B cell (primary cell): ENCODE results near the gene ELFN2. TPM values are rescaled to one million over a fixed set of nuclear protein-coding genes. Genes with fewer than 3 reads are reported as not detected.

ENCODE experiments used
- ATAC-seq: fragments of 200-7000 bp; cut with Tn5 transposase; one replicate; pipeline ENCODE4 v1.10.0; 2021; ENCODE audit warnings: low read depth, mild to moderate bottlenecking, moderate number of reproducible peaks, moderate library complexity
- CTCF ChIA-PET: fragments of 350-600 bp; sonication (Branson Sonifier 250); formaldehyde crosslinking; loops from one replicate; lab custom pipeline; 2021; ENCODE audit warnings: antibody characterized with exemption, inconsistent platforms; lab: Charles Lee
- POLR2A ChIA-PET: fragments of 350-600 bp; sonication (Branson Sonifier 250); formaldehyde crosslinking; loops from one replicate; lab custom pipeline; 2021; ENCODE audit warnings: antibody characterized with exemption; lab: Charles Lee
- DNase-seq: peaks from one replicate; pipeline ENCODE4 v3.0.0; 2013
- H2AFZ ChIP-seq: 2 replicates; pipeline ENCODE4 v1.6.1; 2012; ENCODE audit warnings: mild to moderate bottlenecking, low read depth, low read length; ENCODE audit not compliant: insufficient read depth, poor library complexity, severe bottlenecking
- H3K27ac ChIP-seq, 2 donors: 1 replicate in 1 of 2; 2 replicates in 1 of 2; pipeline ENCODE4 v1.5.1; 2012 to 2013; ENCODE audit warnings: low read length in 2 of 2, mild to moderate bottlenecking in 2 of 2, moderate library complexity in 1 of 2
- H3K27me3 ChIP-seq, 4 experiments: fragments of 200-600 bp in 1 of 4; sonication (generic) in 1 of 4; replicated peaks in 1 of 4; 1 replicate in 2 of 4; 2 replicates in 2 of 4; pipeline versions ENCODE4 v1.6.1 to v1.7.0; 2013 to 2016; ENCODE audit warnings: low read length in 3 of 4, mild to moderate bottlenecking in 2 of 4, mixed read lengths in 1 of 4, moderate library complexity in 1 of 4; ENCODE audit not compliant: insufficient read depth in 4 of 4, control insufficient read depth in 3 of 4; ENCODE audit errors: control extremely low read depth in 1 of 4
- H3K36me3 ChIP-seq, 2 experiments: replicated peaks in 1 of 2; 1 replicate in 1 of 2; 2 replicates in 1 of 2; pipeline versions ENCODE4 v1.6.1 to v1.7.1; 2013; ENCODE audit warnings: low read length in 1 of 2; ENCODE audit not compliant: insufficient read depth in 2 of 2, control insufficient read depth in 1 of 2; ENCODE audit errors: control extremely low read depth in 1 of 2, extremely low read depth in 1 of 2
- H3K4me1 ChIP-seq, 2 donors: fragments of 200-600 bp in 1 of 2; sonication (generic) in 1 of 2; 1 replicate in 1 of 2; 2 replicates in 1 of 2; pipeline versions ENCODE4 v1.5.1 to v1.6.1; 2013 to 2017; ENCODE audit warnings: low read length in 2 of 2; ENCODE audit not compliant: control insufficient read depth in 2 of 2, insufficient read depth in 2 of 2
- H3K4me2 ChIP-seq: replicated peaks from 2 replicates; pipeline ENCODE3; 2012; ENCODE audit warnings: mild to moderate bottlenecking, low read depth, low read length; ENCODE audit not compliant: poor library complexity, severe bottlenecking
- H3K4me3 ChIP-seq, 5 experiments: fragments of 200-600 bp in 1 of 5; sonication (generic) in 1 of 5; 1 replicate in 3 of 5; 2 replicates in 2 of 5; pipeline versions ENCODE4 v1.5.1 to v1.7.0; 2011 to 2016; ENCODE audit warnings: low read length in 4 of 5, mild to moderate bottlenecking in 4 of 5, low read depth in 2 of 5, control low read depth in 1 of 5, moderate library complexity in 1 of 5; ENCODE audit not compliant: insufficient read depth in 1 of 5; ENCODE audit errors: control extremely low read depth in 1 of 5, extremely low read depth in 1 of 5
- H3K79me2 ChIP-seq: fragments of 200-600 bp; sonication (generic); one replicate; pipeline ENCODE4 v1.6.0; 2016; ENCODE audit warnings: low read length; ENCODE audit not compliant: control insufficient read depth, insufficient read depth
- H3K9ac ChIP-seq: fragments of 200-600 bp; sonication (generic); 2 replicates; pipeline ENCODE4 v1.6.1; 2017; ENCODE audit warnings: mild to moderate bottlenecking, low read length, moderate library complexity
- H3K9me3 ChIP-seq, 3 donors: one replicate each; pipeline versions ENCODE4 v1.6.1 to v1.7.1; 2013; ENCODE audit warnings: low read length in 2 of 3; ENCODE audit not compliant: control insufficient read depth in 2 of 3, insufficient read depth in 1 of 3; ENCODE audit errors: control extremely low read depth in 1 of 3
- H4K20me1 ChIP-seq: 2 replicates; pipeline ENCODE4 v1.6.0; 2012; ENCODE audit warnings: mild to moderate bottlenecking, low read length; ENCODE audit not compliant: insufficient read depth, control insufficient read depth, poor library complexity, severe bottlenecking
- H3K27ac Mint-ChIP-seq: one replicate; pipeline ENCODE4 v1.8.0; 2021; ENCODE audit warnings: mixed read lengths
- H3K27me3 Mint-ChIP-seq: one replicate; pipeline ENCODE4 v1.8.0; 2021; ENCODE audit warnings: mixed read lengths
- H3K4me1 Mint-ChIP-seq: one replicate; pipeline ENCODE4 v1.8.0; 2021; ENCODE audit warnings: mixed read lengths
- H3K4me3 Mint-ChIP-seq: one replicate; pipeline ENCODE4 v1.8.0; 2021; ENCODE audit warnings: mixed read lengths
- H3K9me3 Mint-ChIP-seq: one replicate; pipeline ENCODE4 v1.8.0; 2022; ENCODE audit warnings: mixed read lengths; ENCODE audit not compliant: insufficient read depth
- EZH2 ChIP-seq: IDR thresholded peaks from 2 replicates; pipeline ENCODE4 v1.6.1; 2012; ENCODE audit warnings: borderline replicate concordance, low read depth, mild to moderate bottlenecking, moderate library complexity, low read length; ENCODE audit not compliant: insufficient read depth, poor library complexity, severe bottlenecking
- WGBS: methylation state at CpG from one replicate; pipeline ENCODE4 v1.1.5; 2013; ENCODE audit warnings: missing lambda C conversion rate; ENCODE audit not compliant: insufficient coverage; 5-methylcytosine and 5-hydroxymethylcytosine counted together
- intact Hi-C: fragments of 100-400 bp; cut with micrococcal nuclease; formaldehyde crosslinking; loops from one replicate; pipeline ENCODE4 v1.10.0; 2022
- polyA plus RNA-seq: library from polyadenylated mRNA; depleted of rRNA; stranded (reverse); fragments of >200 nt; gene quantifications from 2 replicates; pipeline ENCODE4 v1.2.3, GENCODE V29; 2012
- total RNA-seq, 2 donors: library from RNA; stranded (reverse); fragments of 120-200 nt in 1 of 2; gene quantifications; 1 replicate in 1 of 2; 2 replicates in 1 of 2; pipeline versions ENCODE4 v1.2.3 to v1.2.4, GENCODE V29; 2013 to 2022
- TF ChIP-seq, protein P1 (sequence below): fragments of 200-600 bp; IDR thresholded peaks from one replicate; pipeline ENCODE4 v1.8.0; 2022; ENCODE audit warnings: antibody characterized with exemption, mild to moderate bottlenecking

The ELFN2 gene
- total and polyA plus RNA-seq, 2 donors (not counting 1 experiment from before 2014, with no cell fraction given): 0.07 to 0.12 TPM

DNA sequence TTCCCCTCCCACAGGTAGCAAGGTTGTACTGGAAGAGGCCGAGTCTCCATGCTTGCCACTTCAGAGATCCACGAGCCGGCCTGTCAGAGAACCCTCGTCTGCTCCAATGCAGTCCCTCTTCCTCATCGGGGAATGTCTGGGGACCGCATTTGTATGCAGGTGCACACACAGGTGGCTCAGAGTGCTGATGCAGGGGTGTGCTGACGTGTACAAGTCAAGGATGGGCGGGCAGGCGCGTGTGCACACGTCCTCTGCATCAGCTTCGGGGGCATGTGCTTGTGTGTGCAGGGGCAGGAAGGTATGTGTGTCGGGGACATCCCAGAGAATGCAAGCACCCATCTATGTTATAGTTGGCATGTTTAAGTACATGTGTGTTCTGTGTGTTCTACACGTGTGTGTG is 49.4 kb downstream of the ELFN2 start:
- DNase-seq: peak; percentile 36
- H3K4me2 ChIP-seq: no peak overlapping the region
- H3K27me3 Mint-ChIP-seq: peaks cover 50% of the 10 kb centered on the region
- no peaks in the 10 kb centered on the region for H4K20me1 ChIP-seq
- H3K4me3 Mint-ChIP-seq: peak overlapping the region; percentile 10
- H3K4me1 ChIP-seq: peaks cover 5 to 12% of the 10 kb centered on the region in 2 donors
- intact Hi-C loops: no loop called here
- peaks cover 31% of the 10 kb centered on the region for H3K4me1 Mint-ChIP-seq
- H3K27me3 ChIP-seq: peaks cover 0 to 29% (median 7%) of the 10 kb centered on the region in 4 experiments
- H3K79me2 ChIP-seq: no peaks in the 10 kb centered on the region
- WGBS: 28% methylated on average over 8 of the region's 14 CpGs
- H3K9ac ChIP-seq: no peak overlapping the region
- H3K4me3 ChIP-seq: no peak overlapping the region
- CTCF ChIA-PET: interaction anchor here (2.1 kb wide), 1 partner anchor 9 kb away, joined by 6 read pairs; no protein-coding TSS in a partner anchor
- TF ChIP-seq EZH2: no peak
- TF ChIP-seq, protein P1, sequence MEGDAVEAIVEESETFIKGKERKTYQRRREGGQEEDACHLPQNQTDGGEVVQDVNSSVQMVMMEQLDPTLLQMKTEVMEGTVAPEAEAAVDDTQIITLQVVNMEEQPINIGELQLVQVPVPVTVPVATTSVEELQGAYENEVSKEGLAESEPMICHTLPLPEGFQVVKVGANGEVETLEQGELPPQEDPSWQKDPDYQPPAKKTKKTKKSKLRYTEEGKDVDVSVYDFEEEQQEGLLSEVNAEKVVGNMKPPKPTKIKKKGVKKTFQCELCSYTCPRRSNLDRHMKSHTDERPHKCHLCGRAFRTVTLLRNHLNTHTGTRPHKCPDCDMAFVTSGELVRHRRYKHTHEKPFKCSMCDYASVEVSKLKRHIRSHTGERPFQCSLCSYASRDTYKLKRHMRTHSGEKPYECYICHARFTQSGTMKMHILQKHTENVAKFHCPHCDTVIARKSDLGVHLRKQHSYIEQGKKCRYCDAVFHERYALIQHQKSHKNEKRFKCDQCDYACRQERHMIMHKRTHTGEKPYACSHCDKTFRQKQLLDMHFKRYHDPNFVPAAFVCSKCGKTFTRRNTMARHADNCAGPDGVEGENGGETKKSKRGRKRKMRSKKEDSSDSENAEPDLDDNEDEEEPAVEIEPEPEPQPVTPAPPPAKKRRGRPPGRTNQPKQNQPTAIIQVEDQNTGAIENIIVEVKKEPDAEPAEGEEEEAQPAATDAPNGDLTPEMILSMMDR: no peak
- H3K9me3 ChIP-seq: no peaks in the 10 kb centered on the region
- no peak overlapping the region for H2AFZ ChIP-seq
- H3K36me3 ChIP-seq: no peaks in the 10 kb centered on the region
- ATAC-seq: peak; percentile 58
- H3K27ac ChIP-seq: no peak overlapping the region
- no peaks in the 10 kb centered on the region for H3K9me3 Mint-ChIP-seq
- POLR2A ChIA-PET: no interaction called here
- H3K27ac Mint-ChIP-seq: no peak overlapping the region

DNA sequence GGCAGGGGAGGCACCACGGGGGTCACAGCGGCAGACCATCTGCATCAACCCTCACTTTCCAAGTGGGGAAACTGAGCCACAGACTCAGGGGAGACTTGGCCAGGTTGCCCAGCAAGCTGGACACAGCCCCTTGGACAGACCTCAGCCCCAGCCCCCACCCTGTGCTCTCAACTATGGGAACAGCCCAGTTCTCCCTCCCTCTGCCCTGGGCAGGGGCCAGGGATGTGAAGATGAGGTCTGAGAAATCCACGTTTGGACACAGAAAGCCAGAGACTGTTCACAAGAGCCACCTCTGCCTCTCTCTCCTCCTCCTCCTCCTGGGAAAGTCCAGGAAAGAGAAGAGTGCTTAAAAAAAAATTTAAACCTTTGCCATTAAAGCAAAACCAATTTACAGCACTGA is 50.1 kb downstream of the ELFN2 start:
- no peak overlapping the region for H3K9ac ChIP-seq
- H3K27me3 Mint-ChIP-seq: peaks cover 46% of the 10 kb centered on the region

More for the DNA sequence above, 50.1 kb downstream of the ELFN2 start:
- Histone ChIP-seq H2AFZ (no peak overlapping the region), H3K27ac (no peak overlapping the region), H3K27me3 (peaks cover 0 to 32% (median 7%) of the 10 kb centered on the region in 4 experiments), H3K36me3 (no peaks in the 10 kb centered on the region), H3K4me2 (no peak overlapping the region), H4K20me1 (no peaks in the 10 kb centered on the region), H3K4me3 (no peak overlapping the region), H3K79me2 (no peaks in the 10 kb centered on the region), H3K9me3 (no peaks in the 10 kb centered on the region), H3K4me1 (peaks cover 5 to 15% of the 10 kb centered on the region in 2 donors)
- ATAC-seq (no peak), DNase-seq (no peak)
- intact Hi-C loops: no loop called here
- Mint-ChIP-seq H3K4me3 (no peak overlapping the region), H3K4me1 (peaks cover 27% of the 10 kb centered on the region), H3K27ac (no peak overlapping the region), H3K9me3 (no peaks in the 10 kb centered on the region)
- POLR2A ChIA-PET: no interaction called here
- TF ChIP-seq, protein P1: no peak
- TF ChIP-seq EZH2: no peak
- CTCF ChIA-PET: interaction anchor here (0.6 kb wide), 1 partner anchor 17 kb away, joined by 3 read pairs; no protein-coding TSS in a partner anchor
- 93% methylated on average over 2 of the region's 3 CpGs for WGBS
